Measurements from ENCODE around the gene IBA57.

Gene IBA57

DNA sequence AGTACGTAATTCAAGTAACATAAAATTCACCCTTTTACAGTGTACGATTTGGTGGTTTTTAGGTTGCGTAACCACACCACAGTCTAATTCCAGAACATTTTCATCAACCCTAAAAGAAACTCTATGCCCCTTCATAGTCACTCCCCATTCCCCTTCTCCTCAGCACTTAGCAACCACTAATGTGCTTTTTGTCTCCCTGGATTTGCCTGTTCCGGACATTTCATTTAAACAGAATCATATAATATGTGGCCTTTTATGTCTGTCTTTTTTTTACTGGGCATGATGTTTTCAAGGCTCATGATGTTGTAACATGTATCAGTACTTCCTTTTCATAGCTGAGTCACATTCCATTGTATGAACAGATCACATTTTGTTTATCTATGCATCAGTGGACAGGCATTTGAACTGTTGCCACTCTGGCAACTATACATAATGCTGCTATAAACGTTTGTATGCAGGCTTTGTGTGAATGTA lies 63.0 kb downstream of the IBA57 start:
- DNase-seq: peak; percentile 6

GRCh38 chr1:228231189-228231588 lies 65.6 kb downstream of the IBA57 start:
- no peak for DNase-seq

All from GF-D8 (cell line).